Activated CD4-positive, alpha-beta T cell treated with anti-CD3 and anti-CD28 coated beads, Interleukin-2, Interleukin-4, amounts not matched to agents 100 ng/mL and 50 ng/mL, durations not matched to agents 16 hours and 8 hours (primary cell): ENCODE results near the gene FASLG.
"Not testable (repeated sequence)": the region's sequence is repeated elsewhere in the genome, so short reads cannot be mapped to it uniquely, and the experiment has no call there.

Experiments
- DNase-seq: peaks from one replicate; pipeline ENCODE4 v3.0.0-alpha.2; 2020; ENCODE audit warnings: low spot score

Gene FASLG

DNA sequence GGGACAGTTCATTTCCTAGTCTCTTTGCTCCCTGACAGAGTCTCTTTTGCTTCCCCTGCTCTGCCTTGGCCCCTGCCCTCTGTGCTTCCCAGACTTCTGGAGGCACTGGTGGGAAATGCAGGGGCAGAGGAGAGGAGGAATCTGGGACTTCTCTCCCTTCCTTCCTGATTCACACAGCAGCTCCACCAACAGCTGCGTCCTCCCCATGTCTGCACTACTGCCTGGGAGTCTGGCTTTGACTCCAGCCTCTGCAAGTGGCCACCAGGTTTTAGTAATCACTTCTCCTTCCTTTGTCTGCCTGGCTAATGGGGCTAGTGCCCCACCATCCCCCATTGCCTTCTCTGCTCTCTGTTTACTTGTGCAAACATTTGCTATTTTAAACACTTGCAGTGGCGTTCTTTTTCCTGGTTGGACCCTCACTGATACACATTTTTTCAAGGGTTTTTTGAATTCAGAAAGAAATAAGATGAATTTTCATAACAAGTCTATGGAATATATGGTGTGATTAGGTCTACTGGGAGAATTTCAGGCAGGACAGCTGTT lies 21.9 kb downstream of the FASLG start:
- no peak for DNase-seq

DNA sequence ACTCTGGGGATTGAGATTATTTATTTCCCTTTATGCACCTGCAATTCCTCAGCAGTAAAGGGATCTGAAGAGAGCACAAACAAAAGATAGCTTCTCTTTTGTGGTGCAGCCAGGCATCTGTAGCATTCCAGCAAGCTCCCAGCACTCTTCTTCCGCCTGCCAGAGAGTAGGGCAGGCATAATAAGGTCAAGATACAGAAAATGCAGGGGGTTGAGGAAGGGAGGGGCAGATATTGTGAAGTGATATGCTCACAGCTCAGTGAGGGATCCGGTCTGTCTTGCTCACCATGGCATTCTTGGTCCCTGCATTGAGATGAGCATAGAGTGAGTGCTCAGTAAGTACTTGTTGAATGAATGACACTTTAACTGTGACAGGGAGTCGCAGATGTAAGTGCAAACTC lies 23.9 kb downstream of the FASLG start:
- DNase-seq: no peak

- DNase-seq: no peak
Measured at GRCh38 chr1:172686143-172686542, 27.2 kb downstream of the FASLG start.

- not testable (repeated sequence) for DNase-seq
Measured at GRCh38 chr1:172688428-172689085, 29.7 kb downstream of the FASLG start.

DNA sequence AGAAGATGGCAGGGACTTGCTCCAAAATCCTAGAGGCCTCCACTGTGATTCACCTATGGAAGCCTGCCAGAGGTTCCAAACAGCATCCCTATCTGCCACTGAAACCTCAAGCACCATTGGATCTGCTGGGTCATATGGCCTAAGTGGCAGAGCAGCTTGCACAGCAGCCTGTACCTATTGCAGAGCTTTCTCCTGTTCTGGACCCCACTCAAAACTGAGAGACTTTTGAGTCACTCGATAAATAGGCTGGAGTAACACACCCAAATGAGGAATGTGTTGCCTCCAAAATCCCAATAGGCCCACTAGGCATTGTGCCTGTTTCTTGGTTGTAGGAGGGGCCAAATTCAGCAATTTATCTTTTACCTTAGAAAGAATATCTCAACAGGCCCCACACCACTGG lies 32.0 kb downstream of the FASLG start:
- not testable (repeated sequence) for DNase-seq

DNA sequence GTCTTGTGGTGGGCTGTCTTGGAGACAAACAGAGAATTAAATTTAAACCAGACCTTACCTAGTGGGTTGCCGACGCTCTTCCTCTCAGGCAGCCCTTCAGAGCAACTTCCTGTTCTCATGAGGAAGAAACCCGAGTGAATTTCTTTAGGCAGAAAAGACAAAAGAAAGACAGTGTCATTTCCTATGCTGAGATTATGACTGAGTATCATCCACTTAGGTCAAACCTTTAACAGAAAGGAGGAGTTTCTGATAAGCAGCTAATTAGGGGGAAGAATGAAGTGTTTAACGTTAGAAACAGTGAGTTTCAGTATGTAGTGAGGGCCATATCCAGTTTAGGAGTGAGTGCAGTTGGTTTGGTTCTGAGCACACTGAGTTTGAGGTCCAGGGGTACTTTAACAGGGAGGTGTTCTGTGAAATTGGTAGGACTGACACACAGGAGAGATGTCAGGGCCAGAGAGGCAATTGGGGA lies 38.7 kb downstream of the FASLG start:
- peak; percentile 79 for DNase-seq

- peak; percentile 82 for DNase-seq
Measured at GRCh38 chr1:172698224-172698623, 39.3 kb downstream of the FASLG start.

DNA sequence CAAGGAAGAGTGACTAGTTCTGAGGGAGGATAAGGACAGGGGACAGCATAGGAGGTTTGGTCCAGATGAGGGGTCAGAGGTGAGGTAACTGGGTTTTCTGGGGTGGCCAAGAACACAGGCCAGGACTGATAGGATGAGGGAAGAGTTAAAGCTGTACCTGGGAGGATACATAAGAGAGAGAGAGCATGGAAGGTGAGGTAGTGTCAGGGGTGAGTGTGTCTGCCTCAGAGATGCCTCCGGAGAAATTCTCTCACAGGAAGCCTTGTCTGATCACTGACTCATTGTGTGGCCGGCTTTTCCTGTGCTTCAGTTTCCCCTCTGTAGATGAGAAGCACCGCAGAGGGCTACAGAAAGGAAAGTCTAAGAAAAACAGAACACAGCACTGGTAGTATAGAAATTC lies 40.2 kb downstream of the FASLG start:
- DNase-seq: peak; percentile 92

DNA sequence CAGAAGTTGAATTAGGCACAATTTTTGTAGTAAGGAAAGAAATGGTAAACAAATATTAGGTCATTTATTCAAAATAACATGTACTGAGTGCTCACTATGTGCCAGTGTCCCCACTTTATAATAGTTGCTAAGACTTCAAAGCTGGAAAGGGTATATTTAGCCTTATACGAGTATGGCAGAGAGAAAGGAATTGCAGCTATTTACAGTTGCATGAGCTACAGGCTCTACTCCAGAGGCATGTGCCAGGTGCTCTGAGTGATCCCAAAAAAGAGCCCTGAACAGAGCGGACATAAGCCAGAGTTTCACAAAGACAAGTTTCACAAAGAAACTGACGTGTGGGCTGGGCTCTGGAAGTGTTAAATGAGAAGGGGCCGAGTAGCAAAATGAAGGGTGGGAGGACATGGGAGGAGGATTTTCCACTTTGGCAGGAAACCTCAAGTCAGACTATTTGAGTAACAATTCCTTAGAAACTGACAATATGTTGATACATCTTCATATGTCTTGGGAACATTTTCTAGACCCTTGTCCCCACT lies 40.9 kb downstream of the FASLG start:
- DNase-seq: no peak

DNA sequence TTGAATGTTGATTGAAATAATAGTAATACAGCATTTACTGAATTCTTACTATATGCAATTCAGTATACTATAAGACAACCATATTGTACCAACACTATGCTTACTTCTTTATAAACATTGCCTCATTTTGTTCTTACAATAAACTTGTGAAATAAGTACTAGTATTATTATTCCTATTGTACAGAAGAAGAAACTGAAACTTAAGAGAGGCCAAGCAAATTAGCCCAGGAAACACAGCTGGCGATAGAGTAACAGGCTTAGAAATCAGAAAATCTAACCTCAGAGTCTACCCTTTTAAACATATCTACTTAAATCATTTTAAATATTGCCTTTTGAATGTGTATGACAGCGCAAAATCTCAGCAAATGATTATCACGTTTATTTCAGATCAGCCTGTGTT lies 41.7 kb downstream of the FASLG start:
- DNase-seq: no peak

DNA sequence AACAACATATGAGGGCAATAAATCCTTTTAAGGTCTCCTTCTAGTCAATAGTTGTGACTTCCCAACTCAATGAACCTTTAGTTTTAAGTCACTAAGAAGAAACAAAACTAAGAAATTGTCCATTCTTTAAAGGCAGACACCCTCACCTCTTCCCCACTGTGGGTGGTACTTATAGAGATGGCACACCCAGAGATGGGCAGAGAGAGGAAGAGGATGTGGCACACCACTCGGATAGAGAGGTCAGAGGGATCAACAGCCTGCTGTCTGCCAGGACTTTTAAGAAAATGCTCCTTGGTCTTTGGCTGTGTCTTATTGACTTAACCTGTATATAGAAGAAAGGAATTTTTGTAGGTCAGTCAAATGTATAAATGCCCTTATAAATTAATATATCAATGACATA lies 45.1 kb downstream of the FASLG start:
- DNase-seq: no peak

DNA sequence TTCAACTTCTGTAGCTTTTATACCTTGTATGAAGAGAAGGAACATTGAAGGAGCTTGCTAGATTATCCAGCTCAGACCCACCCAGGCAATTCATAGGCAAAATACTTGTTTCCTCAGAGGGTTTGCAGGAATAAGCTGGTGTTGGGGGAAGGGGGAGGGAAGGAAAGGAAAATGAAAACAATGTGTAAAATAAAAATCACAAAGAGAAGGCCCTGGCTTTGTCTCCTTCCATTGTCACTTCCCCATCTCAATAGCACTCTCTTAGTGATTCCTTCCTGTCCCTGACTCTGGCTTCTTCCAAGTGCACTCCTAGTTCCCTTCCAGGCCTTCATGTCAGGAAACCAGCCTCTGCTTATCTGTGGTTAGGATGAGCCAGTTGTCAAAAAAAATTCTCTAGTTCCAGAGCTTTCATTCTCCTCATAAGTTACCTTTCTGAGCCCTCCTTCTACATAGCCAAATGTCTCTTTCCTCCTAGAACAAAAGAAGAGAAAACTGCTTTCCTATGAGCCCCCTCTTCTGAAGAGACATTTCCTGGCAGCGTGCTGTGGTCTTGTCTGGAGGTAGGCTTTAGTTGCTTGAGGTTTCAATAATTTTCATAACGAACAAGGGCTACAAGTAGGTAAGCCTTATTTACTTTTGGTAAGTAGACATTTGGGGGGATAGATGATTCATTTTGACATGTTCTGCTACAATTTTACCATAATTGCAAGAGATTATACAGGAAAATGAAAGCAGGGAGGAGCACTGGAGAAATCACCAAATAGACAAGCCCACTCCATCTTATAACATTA lies 45.7 kb downstream of the FASLG start:
- no peak for DNase-seq

DNA sequence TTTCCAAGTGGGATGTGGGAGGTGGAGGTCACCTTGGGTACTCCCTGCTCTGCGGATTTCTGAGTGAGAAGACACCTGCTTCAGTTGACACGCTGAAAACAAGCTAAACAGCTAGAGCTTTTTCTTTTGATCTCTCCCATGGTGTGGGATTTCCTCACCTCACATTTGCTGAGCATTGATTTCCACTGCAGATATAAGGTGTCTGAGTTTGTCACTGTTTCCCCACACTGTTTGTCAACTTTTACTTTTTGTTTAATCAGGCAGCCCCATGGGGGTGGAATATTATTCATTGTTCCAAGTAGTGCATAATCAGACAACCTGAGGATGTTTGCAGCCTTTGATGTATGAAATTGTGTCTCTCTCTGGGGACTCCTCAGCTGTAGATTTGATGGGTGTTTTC lies 49.5 kb downstream of the FASLG start:
- DNase-seq: peak; percentile 72

- no peak for DNase-seq
Measured at GRCh38 chr1:172711558-172711957, 52.7 kb downstream of the FASLG start.

DNA sequence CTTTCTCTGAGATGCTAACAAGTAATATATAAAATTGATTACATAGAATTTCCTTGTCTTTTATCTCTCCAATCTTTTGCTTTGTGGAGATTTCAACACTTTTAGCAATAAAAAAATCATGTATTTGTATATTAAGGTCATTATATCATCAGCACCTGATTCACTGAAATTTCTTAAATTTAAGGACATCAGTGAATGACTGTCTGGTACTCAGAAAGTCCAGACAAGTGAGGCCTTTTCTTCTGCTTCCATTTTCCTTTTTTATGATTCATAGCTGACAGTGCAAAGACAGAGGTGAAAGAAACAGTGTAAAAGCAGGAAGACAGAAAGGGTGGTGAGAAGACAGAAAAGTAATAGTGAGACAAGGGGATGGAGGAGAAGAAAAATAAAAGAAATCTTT lies 54.6 kb downstream of the FASLG start:
- no peak for DNase-seq
